GM13977 (cell line): ENCODE measurements around the gene TOX4.

Source experiments
- DNase-seq: peaks from one replicate; pipeline ENCODE4 v3.0.0; 2012; ENCODE audit warnings: low spot score
- in situ Hi-C: fragments of 300-500 bp; cut with MboI; formaldehyde crosslinking; loops from one replicate; pipeline ENCODE4 v1.12.0; 2022; ENCODE audit warnings: low sequenced_read_pairs, low pct_unique_long_range_greater_than_20kb, mixed read lengths, inconsistent platforms; ENCODE audit not compliant: unreplicated experiment
- TF ChIP-seq, protein P1 (sequence below): IDR thresholded peaks from 2 replicates; pipeline ENCODE4 v1.5.1; 2012; ENCODE audit warnings: mild to moderate bottlenecking, control low read depth; ENCODE audit not compliant: insufficient read depth; ENCODE audit errors: extremely low read depth, missing control alignments

Gene TOX4

DNA sequence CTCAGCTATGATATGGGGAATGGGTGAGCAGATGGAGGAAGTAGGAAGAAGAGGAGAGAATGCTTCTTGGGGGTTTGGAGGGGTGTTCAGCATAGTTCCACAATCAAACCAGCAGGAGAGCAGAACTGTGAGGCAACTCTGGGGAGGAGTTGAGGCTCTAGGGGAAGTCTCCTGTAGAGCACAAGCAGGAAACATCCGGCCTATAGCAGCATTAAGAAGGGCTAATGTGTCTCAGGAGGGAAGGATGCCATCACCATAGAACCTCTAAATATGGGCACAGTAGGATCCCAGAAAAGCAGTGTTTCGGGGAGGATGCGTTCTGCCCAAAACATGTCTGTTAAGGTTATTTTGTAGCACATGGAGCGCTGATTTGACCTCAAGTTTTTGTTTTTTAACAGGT, 57.6 kb downstream of the TOX4 start:
- no peak for DNase-seq
- in situ Hi-C loops = no loop called here
- TF ChIP-seq, protein P1, sequence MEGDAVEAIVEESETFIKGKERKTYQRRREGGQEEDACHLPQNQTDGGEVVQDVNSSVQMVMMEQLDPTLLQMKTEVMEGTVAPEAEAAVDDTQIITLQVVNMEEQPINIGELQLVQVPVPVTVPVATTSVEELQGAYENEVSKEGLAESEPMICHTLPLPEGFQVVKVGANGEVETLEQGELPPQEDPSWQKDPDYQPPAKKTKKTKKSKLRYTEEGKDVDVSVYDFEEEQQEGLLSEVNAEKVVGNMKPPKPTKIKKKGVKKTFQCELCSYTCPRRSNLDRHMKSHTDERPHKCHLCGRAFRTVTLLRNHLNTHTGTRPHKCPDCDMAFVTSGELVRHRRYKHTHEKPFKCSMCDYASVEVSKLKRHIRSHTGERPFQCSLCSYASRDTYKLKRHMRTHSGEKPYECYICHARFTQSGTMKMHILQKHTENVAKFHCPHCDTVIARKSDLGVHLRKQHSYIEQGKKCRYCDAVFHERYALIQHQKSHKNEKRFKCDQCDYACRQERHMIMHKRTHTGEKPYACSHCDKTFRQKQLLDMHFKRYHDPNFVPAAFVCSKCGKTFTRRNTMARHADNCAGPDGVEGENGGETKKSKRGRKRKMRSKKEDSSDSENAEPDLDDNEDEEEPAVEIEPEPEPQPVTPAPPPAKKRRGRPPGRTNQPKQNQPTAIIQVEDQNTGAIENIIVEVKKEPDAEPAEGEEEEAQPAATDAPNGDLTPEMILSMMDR = no peak

DNA sequence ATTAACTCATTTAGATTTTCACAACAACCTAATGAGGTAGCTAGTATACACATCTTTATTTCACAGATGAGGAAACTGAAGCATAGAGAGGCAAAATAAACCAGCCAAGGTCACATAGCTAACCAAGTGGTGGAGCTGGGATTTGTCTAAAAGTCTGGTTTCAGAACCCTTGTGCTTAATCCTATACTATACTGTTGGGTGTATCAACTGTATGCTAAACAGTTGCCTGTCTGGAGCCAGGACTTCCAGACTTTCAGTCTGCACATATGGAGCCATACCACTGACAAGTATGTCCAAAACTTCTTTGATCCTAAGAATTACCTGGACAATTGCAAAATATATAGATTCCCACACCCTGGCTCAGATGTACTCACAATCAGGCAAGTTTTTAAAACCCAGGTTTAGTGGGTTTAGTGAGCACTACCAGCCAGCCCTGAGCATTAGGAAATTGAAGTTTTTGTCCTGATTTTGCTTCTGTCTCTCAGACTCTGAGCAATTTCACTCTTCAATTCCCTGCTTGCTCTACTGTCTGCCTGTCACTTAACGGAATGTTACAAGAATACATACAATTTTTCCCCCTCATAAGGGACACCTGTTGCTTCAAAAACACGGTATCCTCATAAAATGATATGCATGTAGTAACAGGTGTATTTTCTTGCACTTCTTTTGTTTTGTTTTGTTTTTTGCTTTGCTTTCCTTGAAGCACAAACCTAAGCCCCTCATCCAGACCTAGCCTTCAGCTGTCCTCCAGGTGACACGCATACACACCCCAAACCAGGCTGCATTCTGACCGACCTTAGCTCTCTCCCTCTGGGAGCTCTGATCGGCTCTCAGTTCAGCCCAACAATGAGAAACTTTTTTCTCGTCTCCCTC, 58.8 kb downstream of the TOX4 start:
- TF ChIP-seq, protein P1 = no peak
- no peak for DNase-seq
- in situ Hi-C loops = no loop called here

DNA sequence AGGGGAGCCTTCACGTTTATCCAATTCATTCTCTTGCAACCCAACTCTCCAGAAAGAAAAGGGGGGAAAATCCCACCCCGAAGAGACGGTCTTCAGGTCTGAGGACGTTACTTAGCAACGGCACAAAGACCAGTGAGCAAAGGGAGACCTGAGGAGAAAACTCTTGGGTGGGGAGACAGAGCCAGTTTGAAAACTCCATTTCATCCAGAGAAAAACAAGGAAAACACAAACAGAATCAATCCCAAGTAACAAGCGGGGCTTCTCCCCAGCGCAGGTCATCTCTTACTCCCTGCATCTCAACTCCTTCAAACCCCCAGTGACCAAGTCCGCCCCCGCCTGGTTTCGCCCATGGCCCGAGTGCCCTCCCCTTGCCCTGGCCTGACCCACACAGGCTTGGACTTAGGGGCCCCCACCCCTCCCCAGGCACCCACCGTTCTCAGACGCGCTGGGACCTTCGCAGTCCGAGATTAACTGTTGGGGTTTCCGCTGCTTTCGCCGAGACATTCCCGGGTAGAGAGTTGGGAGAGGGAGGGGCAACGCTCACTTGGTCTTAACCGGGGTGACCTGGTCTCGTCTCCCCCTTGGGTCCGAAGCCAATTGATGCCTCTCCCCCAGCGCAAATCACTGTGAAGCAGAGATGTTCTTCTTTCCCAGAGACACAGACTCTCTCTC, 59.6 kb downstream of the TOX4 start:
- in situ Hi-C loops = no loop called here
- TF ChIP-seq, protein P1 = no peak
- no peak for DNase-seq

DNA sequence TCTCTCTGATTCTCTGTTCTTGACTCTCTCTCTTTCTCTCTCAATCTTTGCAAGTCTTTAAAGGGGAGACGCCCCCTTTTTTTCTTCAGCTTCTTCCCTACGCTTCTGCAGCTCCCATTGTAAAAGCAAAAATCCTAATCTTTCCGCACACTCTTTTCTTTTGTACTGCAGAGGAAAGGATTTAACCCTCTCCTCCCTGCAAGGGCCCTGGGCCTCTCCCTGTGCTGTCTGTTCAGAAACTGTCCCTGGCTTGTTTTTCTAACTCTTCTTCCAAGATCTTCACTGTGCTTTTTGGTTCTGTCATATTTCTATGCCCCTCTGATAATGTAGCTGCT, 60.1 kb downstream of the TOX4 start:
- in situ Hi-C loops = no loop called here
- no peak for DNase-seq
- TF ChIP-seq, protein P1 = no peak

DNA sequence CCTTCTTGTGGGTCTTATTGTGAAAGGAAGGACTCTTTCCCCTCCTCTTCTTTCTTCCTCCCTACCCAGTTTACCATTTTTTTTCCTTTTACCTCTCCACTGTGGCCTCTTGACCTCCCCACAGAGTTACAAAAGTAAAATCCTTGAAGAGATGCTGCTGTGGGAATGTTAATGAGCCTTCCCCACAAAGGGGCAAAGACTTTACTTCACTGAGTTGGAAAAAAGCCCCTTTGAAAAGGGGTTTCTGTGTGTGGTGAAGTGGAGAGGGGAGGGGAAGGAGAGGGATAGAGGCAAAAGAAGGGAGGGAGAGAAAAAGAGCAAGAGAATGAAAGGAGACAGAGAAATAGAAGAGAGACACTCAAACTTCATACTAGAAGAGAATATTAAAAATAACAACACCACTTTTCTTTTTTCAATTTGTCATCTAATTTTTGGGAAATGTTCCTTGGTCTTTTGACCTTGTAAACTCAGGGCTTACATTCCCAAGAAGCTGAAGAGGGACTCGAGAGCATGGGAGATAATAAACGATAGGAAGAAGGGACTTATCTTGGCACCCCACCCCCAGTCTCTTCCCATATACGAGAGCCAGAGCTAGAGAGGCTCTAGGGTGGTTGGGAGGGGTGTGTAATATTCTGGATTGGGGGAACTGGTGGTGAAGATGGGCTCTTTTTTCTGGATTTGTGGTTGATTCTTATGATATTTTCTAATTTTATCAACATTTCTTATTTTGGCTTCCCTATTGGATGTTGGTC, 62.4 kb downstream of the TOX4 start:
- no peak for DNase-seq
- in situ Hi-C loops = no loop called here
- TF ChIP-seq, protein P1 = no peak

DNA sequence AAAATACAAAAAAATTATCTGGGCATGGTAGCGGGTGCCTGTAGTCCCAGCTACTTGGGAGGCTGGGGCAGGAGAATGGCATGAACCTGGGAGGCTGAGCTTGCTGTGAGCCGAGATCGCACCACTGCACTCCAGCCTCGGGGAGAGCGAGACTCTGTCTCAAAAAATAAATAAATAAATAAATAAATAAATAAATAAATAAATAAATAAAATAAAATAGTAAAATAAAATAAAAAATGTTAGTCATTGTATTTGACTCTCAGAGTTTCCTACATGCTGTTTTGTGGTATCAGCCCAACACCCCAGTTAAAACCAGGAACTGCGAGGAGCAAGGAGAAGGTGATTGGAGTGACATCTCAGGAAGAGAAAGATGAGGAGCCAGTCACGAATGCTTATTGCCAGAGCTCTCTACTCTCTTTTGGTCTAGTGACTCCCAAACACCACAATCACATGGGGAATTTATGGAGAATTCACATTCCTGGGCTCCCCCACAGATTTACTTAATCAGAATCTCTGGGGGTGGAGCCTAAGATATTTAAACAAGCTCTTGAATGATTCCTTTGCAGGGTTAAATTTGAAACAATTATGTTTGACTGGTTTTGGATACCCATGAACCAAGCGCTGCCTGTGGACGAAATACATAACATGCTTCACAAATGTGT, 64.5 kb downstream of the TOX4 start:
- TF ChIP-seq, protein P1 = no peak
- in situ Hi-C loops = no loop called here
- DNase-seq = no peak
